Gastrocnemius medialis (tissue), 4 donors: Measurements from ENCODE around the gene ADCY2.

Experiments
- POLR2A ChIP-seq, 2 donors: fragments of 450-650 bp; IDR thresholded peaks; one replicate each; pipeline ENCODE4 v1.6.1; 2017; ENCODE audit warnings: antibody characterized with exemption in 2 of 2, mild to moderate bottlenecking in 2 of 2, moderate library complexity in 2 of 2
- TF ChIP-seq, protein P1 (sequence below), 5 experiments: fragments of 450-650 bp in 3 of 5; fragments of 200-600 bp in 2 of 5; sonication (generic) in 2 of 5; IDR thresholded peaks in 4 of 5; conservative IDR thresholded peaks in 1 of 5; 1 replicate in 4 of 5; 2 replicates in 1 of 5; pipeline ENCODE4 v1.5.1; 2016 to 2019; ENCODE audit warnings: antibody characterized with exemption in 5 of 5, mild to moderate bottlenecking in 3 of 5, moderate library complexity in 3 of 5

DNA sequence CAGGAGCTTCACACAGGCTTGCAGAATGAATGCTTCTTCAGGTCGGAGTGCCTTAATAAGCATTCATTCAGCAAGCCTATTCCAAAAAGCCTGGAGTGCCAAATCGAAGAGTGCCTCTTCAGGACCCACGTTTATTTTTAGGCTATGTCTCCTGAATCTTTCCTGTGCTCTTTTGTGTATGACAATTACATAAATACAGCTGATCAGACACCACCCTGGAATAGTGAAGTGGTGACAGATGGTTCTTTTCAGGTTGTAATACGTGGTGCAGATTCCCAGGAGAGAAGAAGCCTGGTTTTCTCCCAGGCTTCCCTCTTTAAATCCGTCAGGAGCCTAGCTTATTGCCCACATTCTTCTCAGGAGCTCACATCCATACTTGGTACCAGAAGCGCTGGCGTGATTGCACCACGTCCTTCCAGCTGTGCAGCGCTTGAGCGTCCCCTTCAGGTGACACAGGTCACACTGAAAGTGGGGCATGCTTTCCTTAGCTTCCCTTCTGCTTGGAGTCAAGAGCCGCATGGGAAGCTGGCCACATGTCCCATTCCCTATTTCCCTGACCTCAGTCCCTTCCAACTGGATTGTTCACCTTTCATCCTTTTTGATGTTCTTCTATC is 123.1 kb downstream of the ADCY2 start:
- TF ChIP-seq POLR2A (IDR thresholded peaks at IDR 0.05), result no peak
- TF ChIP-seq, protein P1, sequence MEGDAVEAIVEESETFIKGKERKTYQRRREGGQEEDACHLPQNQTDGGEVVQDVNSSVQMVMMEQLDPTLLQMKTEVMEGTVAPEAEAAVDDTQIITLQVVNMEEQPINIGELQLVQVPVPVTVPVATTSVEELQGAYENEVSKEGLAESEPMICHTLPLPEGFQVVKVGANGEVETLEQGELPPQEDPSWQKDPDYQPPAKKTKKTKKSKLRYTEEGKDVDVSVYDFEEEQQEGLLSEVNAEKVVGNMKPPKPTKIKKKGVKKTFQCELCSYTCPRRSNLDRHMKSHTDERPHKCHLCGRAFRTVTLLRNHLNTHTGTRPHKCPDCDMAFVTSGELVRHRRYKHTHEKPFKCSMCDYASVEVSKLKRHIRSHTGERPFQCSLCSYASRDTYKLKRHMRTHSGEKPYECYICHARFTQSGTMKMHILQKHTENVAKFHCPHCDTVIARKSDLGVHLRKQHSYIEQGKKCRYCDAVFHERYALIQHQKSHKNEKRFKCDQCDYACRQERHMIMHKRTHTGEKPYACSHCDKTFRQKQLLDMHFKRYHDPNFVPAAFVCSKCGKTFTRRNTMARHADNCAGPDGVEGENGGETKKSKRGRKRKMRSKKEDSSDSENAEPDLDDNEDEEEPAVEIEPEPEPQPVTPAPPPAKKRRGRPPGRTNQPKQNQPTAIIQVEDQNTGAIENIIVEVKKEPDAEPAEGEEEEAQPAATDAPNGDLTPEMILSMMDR (IDR thresholded peaks at IDR 0.05 in 4 of 5, conservative IDR thresholded peaks at IDR 0.05 in 1 of 5), result peak; percentile 68 to 90 (median 82)
